ENCODE data around the gene CCNT2. TPM values are rescaled to one million over a fixed set of nuclear protein-coding genes. Genes with fewer than 3 reads are reported as not detected.
"Not testable (repeated sequence)": the region's sequence is repeated elsewhere in the genome, so short reads cannot be mapped to it uniquely, and the experiment has no call there.

Gene CCNT2
- total RNA-seq, 2 experiments from 2014 or later: 28.9 to 31.8 TPM

DNA sequence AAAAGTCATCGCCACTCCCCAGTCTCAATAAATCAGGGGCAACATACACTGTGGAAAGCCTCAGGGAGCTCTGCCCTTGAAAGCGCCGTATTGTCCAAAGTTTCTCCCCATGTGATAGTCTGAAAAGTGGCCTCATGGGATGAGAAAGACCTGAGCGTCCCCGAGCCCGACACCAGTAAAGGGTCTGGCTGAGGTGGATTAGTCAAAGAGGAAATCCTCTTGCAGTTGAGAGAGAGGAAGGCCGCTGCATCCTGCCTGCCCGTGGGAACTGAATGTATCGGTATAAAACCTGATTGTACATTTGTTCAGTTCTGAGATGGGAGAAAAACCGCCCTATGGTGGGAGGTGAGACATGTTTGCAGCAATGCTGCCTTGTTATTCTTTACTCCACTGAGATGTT, 48.5 kb downstream of the CCNT2 start:
- CTCF ChIA-PET, POLR2A ChIA-PET: not testable (repeated sequence)

- ChIA-PET POLR2A (no interaction called here), CTCF (no interaction called here)
Measured at GRCh38 chr2:134973241-134974138, 54.9 kb downstream of the CCNT2 start.

DNA sequence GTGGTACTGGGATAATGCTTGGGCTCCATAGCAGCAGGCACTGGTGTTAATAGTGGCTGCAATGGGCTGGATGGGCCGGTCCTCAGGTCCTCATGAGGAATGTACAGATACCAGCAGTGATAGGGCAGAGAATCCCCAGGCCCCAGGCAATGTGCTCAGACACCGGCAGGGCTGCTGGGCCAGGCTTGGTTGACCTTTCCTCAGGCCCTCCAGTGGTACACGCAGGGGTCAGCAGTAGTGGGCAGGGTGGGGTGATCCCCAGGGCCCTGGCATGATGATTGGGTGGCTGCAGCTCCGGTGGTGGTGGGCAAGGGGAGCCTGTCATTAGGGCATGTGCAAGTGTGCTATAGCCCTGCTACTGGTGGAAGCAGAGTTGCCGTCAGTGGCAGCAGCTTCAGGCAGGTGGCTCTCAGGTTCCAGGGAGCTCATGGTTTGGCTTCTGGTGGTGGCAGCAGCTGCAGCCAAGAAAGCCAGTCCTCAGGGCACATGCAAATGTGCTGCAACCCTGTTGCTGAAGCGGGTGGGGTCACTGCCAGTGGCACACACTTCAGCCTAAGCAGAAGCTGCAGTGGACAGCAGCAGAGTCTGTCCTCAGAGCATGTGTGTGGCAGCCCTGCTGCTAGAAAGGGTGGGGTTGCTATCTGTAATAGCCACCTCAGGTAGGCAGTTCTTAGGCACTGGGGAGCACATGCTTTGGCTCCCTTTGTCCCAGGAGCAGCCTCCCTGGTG, 56.8 kb downstream of the CCNT2 start:
- POLR2A ChIA-PET: no interaction called here
- CTCF ChIA-PET: interaction anchor here (0.9 kb wide), 1 partner anchor 13 kb away, joined by 3 read pairs; no protein-coding TSS in a partner anchor

GRCh38 chr2:134976074-134976702, 57.6 kb downstream of the CCNT2 start:
- ChIA-PET POLR2A (no interaction called here), CTCF (interaction anchor here (0.9 kb wide), 1 partner anchor 13 kb away, joined by 3 read pairs; no protein-coding TSS in a partner anchor)

GRCh38 chr2:134977104-134977503, 58.5 kb downstream of the CCNT2 start:
- CTCF ChIA-PET: interaction anchor here (0.7 kb wide), 2 partner anchors 538 to 763 kb away, joined by 3 to 5 read pairs; no protein-coding TSS in a partner anchor
- POLR2A ChIA-PET: not testable (repeated sequence)

- POLR2A ChIA-PET: no interaction called here
Measured at GRCh38 chr2:134979221-134979620, 60.6 kb downstream of the CCNT2 start.

DNA sequence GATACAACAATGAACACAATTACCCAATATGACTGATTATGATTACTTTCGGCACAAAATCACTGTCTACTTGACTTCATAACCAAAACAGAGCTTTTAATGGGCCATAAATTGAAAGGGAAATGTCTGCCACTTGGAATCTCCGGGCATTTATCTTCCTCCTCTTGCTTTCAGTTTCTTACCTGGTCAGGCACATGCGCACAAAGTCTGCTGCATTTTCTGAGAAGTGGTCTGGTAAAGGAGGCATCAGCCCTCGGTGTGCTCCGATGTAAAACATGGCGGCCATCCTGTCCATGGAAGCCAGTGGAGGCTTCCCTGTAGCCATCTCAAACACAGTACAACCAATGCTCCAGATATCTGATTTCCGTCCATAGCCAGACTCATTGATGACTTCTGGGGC, 62.0 kb downstream of the CCNT2 start:
- ChIA-PET POLR2A (no interaction called here), CTCF (no interaction called here)

More at GRCh38 chr2:134979221-134979620, 60.6 kb downstream of the CCNT2 start:
- CTCF ChIA-PET: no interaction called here

DNA sequence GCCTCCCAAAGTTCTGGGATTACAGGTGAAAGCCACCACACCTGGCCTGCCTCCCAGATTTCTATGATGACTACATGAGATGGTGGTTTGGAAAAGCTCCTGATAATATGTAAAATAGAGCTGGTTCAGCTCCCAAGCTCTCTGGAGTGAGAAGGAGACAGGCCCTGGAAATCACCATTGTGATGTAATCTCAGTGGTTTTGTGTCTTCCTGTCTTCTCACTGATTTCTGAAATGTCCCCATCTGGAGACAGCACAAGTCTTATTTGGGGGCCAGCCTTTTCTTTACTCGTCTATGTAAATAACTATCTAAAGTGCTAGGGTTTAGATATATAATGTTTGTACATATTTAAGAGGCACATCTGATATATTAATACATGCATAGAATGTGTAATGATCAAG, 64.0 kb downstream of the CCNT2 start:
- CTCF ChIA-PET: interaction anchor here (0.7 kb wide), 1 partner anchor 21 kb away, joined by 3 read pairs; no protein-coding TSS in a partner anchor
- POLR2A ChIA-PET: no interaction called here

DNA sequence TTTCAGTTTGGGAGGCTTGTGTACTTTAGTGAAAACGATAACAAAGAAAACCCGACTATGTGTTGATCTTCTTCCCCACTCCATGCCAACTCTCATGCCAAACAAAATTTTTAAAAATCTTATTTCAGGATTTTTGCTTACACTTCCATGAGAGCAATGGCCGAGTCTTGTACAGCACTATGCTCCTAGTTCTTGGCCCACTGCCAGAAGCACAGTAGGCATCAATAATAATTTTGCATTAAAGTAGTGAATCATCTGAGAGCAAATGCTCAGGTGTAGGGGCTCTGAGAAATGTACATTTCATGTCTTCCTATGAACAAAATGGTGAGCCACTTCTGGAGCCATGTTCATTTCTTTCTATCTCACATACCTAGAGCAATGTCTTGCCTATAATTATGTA, 66.4 kb downstream of the CCNT2 start:
- CTCF ChIA-PET: no interaction called here
- POLR2A ChIA-PET: no interaction called here

GRCh38 chr2:134988994-134989605, 70.5 kb downstream of the CCNT2 start:
- CTCF ChIA-PET: interaction anchor here (0.6 to 2.0 kb wide), 4 partner anchors 13 to 808 kb away, joined by 3 to 6 read pairs (median 4); no protein-coding TSS in a partner anchor

GRCh38 chr2:134999521-134999920, 80.9 kb downstream of the CCNT2 start:
- ChIA-PET CTCF (no interaction called here), POLR2A (no interaction called here)

More at GRCh38 chr2:134988994-134989605, 70.5 kb downstream of the CCNT2 start:
- POLR2A ChIA-PET: no interaction called here

DNA sequence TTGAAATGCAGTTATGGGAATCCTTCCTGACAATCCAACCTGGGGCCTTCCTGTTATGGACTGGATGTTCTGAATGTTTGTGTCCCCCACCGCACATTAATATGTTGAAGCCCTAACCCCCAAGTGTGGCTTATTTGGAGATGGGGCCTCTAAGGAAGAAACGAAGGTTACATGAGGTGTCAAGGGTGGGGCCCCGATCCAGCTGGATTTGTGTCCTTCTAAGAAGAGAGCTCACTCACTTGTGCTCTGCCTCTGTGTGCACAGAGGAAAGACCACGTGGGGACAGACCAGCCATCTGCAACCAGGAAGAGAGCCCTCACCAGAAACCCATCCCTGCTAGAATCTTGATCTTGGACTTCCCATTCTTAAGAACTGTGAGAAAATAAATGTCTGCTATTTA, 84.2 kb downstream of the CCNT2 start:
- POLR2A ChIA-PET: interaction anchor here (0.6 kb wide), 1 partner anchor 241 kb away, joined by 3 read pairs; no protein-coding TSS in a partner anchor

DNA sequence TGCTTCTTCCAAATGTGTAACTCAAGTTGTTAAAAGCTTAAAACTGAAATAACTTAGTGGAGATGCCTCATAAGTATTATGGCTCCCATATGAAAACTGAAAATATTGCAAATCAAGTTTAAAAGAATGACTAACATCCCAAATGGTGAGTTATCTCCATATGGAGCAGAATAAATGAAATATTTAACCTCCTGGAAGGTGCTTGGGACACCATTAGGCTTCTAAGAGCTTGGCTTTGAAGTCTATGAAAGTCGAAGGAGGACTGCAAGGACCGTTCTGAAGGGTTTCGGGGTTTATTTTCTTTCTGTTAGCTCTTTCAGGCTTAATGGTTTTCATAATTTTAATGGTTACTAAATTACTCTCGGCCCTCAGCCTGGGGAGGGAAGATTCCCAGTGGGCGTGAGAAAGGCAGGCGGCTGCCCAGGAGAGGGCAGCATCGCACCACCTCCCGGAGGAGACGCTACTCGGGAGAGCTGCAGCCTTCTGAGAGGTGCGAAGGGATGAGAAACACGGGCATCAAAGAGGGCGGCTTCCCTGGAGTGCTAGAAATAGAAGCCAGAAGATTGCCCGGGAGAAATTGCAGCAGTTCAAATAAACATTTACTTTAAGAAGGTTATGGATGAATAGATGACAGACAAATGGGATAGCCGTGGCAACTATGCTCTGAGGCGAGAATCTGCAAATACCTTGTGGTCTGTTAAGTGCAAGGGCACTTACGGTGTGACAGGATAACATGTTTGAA, 85.6 kb downstream of the CCNT2 start:
- ChIA-PET POLR2A (no interaction called here), CTCF (interaction anchor here (0.6 to 2.5 kb wide), 15 partner anchors 10 to 794 kb away, joined by 3 to 9 read pairs (median 4); partner anchors contain the start of gene MAP3K19)

More for the DNA sequence above, 84.2 kb downstream of the CCNT2 start:
- CTCF ChIA-PET: interaction anchor here (1.6 to 2.5 kb wide), 2 partner anchors 740 to 795 kb away, joined by 3 to 8 read pairs; no protein-coding TSS in a partner anchor

GRCh38 chr2:135005753-135006152, 87.1 kb downstream of the CCNT2 start:
- ChIA-PET POLR2A (no interaction called here), CTCF (interaction anchor here (0.9 kb wide), 1 partner anchor 704 kb away, joined by 3 read pairs; no protein-coding TSS in a partner anchor)

Other genes with a start within 250 kb of the CCNT2 start
- under 1 TPM; 0.08 to 0.10 TPM for gene TMEM163, start 199.8 kb upstream of the CCNT2 start, total RNA-seq
- not detected for gene ACMSD, start 80.2 kb upstream of the CCNT2 start, total RNA-seq
- gene MAP3K19, start 128.6 kb downstream of the CCNT2 start, total RNA-seq: not detected
- gene RAB3GAP1, start 133.5 kb downstream of the CCNT2 start, total RNA-seq: 10 to 100 TPM; 23.5 to 25.4 TPM

All from activated CD8-positive, alpha-beta memory T cell treated with anti-CD3 and anti-CD28 coated beads for 36 hours (primary cell).